HG02678 (cell line): ENCODE results near the gene PRAMEF9.
"Not testable (repeated sequence)": the region's sequence is repeated elsewhere in the genome, so short reads cannot be mapped to it uniquely, and the experiment has no call there.

Source experiments
- ATAC-seq: cut with Tn5 transposase; IDR thresholded peaks from one replicate; pipeline ENCODE4 v1.9.1; 2021; ENCODE audit warnings: mild to moderate bottlenecking, moderate library complexity; ENCODE audit not compliant: unreplicated experiment

PRAMEF9 gene

GRCh38 chr1:13171548-13171947 is at the start of gene PRAMEF9:
PRAMEF9 (plus strand) TSS chr1:13171848; CDS start chr1:13175281, 3,433 bp downstream.
- ATAC-seq = not testable (repeated sequence)

- ATAC-seq = not testable (repeated sequence)
Observed at GRCh38 chr1:13155909-13156308, 15.7 kb upstream of the PRAMEF9 start, which contains the start of gene PRAMEF26. PRAMEF26 (minus strand) TSS chr1:13156009; CDS start chr1:13153095, 2,914 bp downstream.

GRCh38 chr1:13165531-13165930 is 6.1 kb upstream of the PRAMEF9 start, which contains the start of gene HNRNPCL4:
HNRNPCL4 (minus strand) TSS chr1:13165631; CDS start chr1:13165467, 164 bp downstream.
- ATAC-seq = not testable (repeated sequence)

- not testable (repeated sequence) for ATAC-seq
Observed at GRCh38 chr1:13201309-13201708, 29.7 kb downstream of the PRAMEF9 start, which contains the start of gene PRAMEF13. PRAMEF13 (minus strand) TSS chr1:13201409; CDS start chr1:13199589, 1,820 bp downstream.

- ATAC-seq = not testable (repeated sequence)
Observed at GRCh38 chr1:13208712-13209111, 37.1 kb downstream of the PRAMEF9 start.

- ATAC-seq = not testable (repeated sequence)
Observed at GRCh38 chr1:13216619-13217018, 45.0 kb downstream of the PRAMEF9 start.

- ATAC-seq = not testable (repeated sequence)
Observed at GRCh38 chr1:13219203-13219602, 47.6 kb downstream of the PRAMEF9 start.

GRCh38 chr1:13222788-13223187 is 51.1 kb downstream of the PRAMEF9 start:
- not testable (repeated sequence) for ATAC-seq

GRCh38 chr1:13224480-13225060 is 52.9 kb downstream of the PRAMEF9 start:
- ATAC-seq = no peak

GRCh38 chr1:13225675-13226204 is 54.1 kb downstream of the PRAMEF9 start, which contains the start of gene PRAMEF18:
PRAMEF18 (minus strand) TSS chr1:13226154; CDS start chr1:13226106, 48 bp downstream.
- not testable (repeated sequence) for ATAC-seq

- ATAC-seq = not testable (repeated sequence)
Observed at GRCh38 chr1:13227271-13228055, 55.8 kb downstream of the PRAMEF9 start.

GRCh38 chr1:13228343-13228781 is 56.7 kb downstream of the PRAMEF9 start:
- no peak for ATAC-seq
